Hepatocyte (in vitro differentiated cells): ENCODE results near the gene HOXD8.

ENCODE experiments used
- CTCF ChIP-seq: fragments of 200-600 bp; sonication (generic); IDR thresholded peaks from 2 replicates; pipeline ENCODE4 v1.5.1; 2016; ENCODE audit warnings: antibody characterized with exemption, mild to moderate bottlenecking; ENCODE audit not compliant: poor library complexity
- EZH2 ChIP-seq: fragments of 200-600 bp; sonication (generic); IDR thresholded peaks from 2 replicates; pipeline ENCODE4 v1.6.1; 2016; ENCODE audit warnings: antibody characterized with exemption, mild to moderate bottlenecking, borderline replicate concordance
- EZH2phosphoT487 ChIP-seq: fragments of 200-600 bp; sonication (generic); IDR thresholded peaks from one replicate; pipeline ENCODE4 v1.6.1; 2018; ENCODE audit warnings: antibody characterized with exemption, mild to moderate bottlenecking, low read depth, moderate library complexity; ENCODE audit not compliant: unreplicated experiment, severe bottlenecking

GRCh38 chr2:176111846-176112374 lies 17.6 kb upstream of the HOXD8 start:
- TF ChIP-seq CTCF: no peak
- TF ChIP-seq EZH2phosphoT487: no peak
- TF ChIP-seq EZH2: no peak
